HG03045 (cell line): ENCODE data around the gene JUND.
"Not testable (repeated sequence)": the region's sequence is repeated elsewhere in the genome, so short reads cannot be mapped to it uniquely, and the experiment has no call there.

ENCODE experiments used
- ATAC-seq: cut with Tn5 transposase; IDR thresholded peaks from one replicate; pipeline ENCODE4 v1.9.1; 2021; ENCODE audit warnings: mild to moderate bottlenecking, moderate library complexity; ENCODE audit not compliant: unreplicated experiment

Gene JUND

GRCh38 chr19:18281082-18282020 lies at the start of gene JUND:
Gene JUND, minus strand, starts transcription at chr19:18281622. Its CDS starts 138 bp downstream, at chr19:18281484.
- peak; percentile 69 for ATAC-seq

GRCh38 chr19:18330868-18331267 lies 49.4 kb upstream of the JUND start:
- no peak for ATAC-seq

- ATAC-seq, result no peak
Observed at GRCh38 chr19:18329035-18329376, 47.6 kb upstream of the JUND start.

GRCh38 chr19:18328340-18329034 lies 47.1 kb upstream of the JUND start:
- peak; percentile 73 for ATAC-seq

- ATAC-seq, result no peak
Observed at GRCh38 chr19:18326772-18327171, 45.4 kb upstream of the JUND start.

GRCh38 chr19:18324373-18324731 lies 42.9 kb upstream of the JUND start:
- not testable (repeated sequence) for ATAC-seq

- ATAC-seq, result peak; percentile 90
Observed at GRCh38 chr19:18322759-18323460, 41.5 kb upstream of the JUND start, which contains the start of gene LSM4. Gene LSM4, minus strand, starts transcription at chr19:18323076. Its CDS starts 56 bp downstream, at chr19:18323020.

- ATAC-seq, result no peak
Observed at GRCh38 chr19:18322318-18322758, 40.9 kb upstream of the JUND start.

- ATAC-seq, result no peak
Observed at GRCh38 chr19:18321734-18322102, 40.3 kb upstream of the JUND start.

GRCh38 chr19:18320865-18321733 lies 39.7 kb upstream of the JUND start:
- ATAC-seq, result no peak

GRCh38 chr19:18319591-18320135 lies 38.2 kb upstream of the JUND start:
- ATAC-seq, result no peak

GRCh38 chr19:18317961-18318800 lies 36.8 kb upstream of the JUND start:
- no peak for ATAC-seq

- ATAC-seq, result no peak
Observed at GRCh38 chr19:18313398-18313797, 32.0 kb upstream of the JUND start.

- ATAC-seq, result no peak
Observed at GRCh38 chr19:18312092-18312534, 30.7 kb upstream of the JUND start.

GRCh38 chr19:18311502-18312091 lies 30.2 kb upstream of the JUND start:
- ATAC-seq, result no peak

GRCh38 chr19:18310966-18311365 lies 29.5 kb upstream of the JUND start:
- no peak for ATAC-seq

- ATAC-seq, result no peak
Observed at GRCh38 chr19:18310118-18310909, 28.9 kb upstream of the JUND start.

- ATAC-seq, result no peak
Observed at GRCh38 chr19:18309525-18310064, 28.2 kb upstream of the JUND start.
